Nephron (organoid): ENCODE data around the gene MYBPC2.

ENCODE experiments used
- H3K27ac Mint-ChIP-seq, 3 experiments: 2 replicates each; pipeline ENCODE4 v1.8.0; 2020; ENCODE audit warnings: mixed read lengths in 3 of 3, mild to moderate bottlenecking in 2 of 3, moderate library complexity in 1 of 3
- H3K27me3 Mint-ChIP-seq: 2 replicates; pipeline ENCODE4 v1.8.0; 2021; ENCODE audit warnings: low read depth, mild to moderate bottlenecking, moderate library complexity, mixed read lengths
- H3K36me3 Mint-ChIP-seq: 2 replicates; pipeline ENCODE4 v1.8.0; 2020; ENCODE audit warnings: low read depth, mixed read lengths
- H3K4me1 Mint-ChIP-seq: 2 replicates; pipeline ENCODE4 v1.8.0; 2020; ENCODE audit warnings: mixed read lengths
- H3K4me3 Mint-ChIP-seq, 3 experiments: 2 replicates each; pipeline ENCODE4 v1.8.0; 2020; ENCODE audit warnings: mild to moderate bottlenecking in 3 of 3, mixed read lengths in 3 of 3, moderate library complexity in 2 of 3
- H3K9me3 Mint-ChIP-seq: 2 replicates; pipeline ENCODE4 v1.8.0; 2020; ENCODE audit warnings: mixed read lengths
- TF ChIP-seq, protein P1 (sequence below), 3 experiments: fragments of 200-600 bp; sonication (generic); IDR thresholded peaks; one replicate each; pipeline ENCODE4 v1.5.0; 2021; ENCODE audit warnings: antibody characterized with exemption in 3 of 3; ENCODE audit not compliant: unreplicated experiment in 3 of 3

Gene MYBPC2

DNA sequence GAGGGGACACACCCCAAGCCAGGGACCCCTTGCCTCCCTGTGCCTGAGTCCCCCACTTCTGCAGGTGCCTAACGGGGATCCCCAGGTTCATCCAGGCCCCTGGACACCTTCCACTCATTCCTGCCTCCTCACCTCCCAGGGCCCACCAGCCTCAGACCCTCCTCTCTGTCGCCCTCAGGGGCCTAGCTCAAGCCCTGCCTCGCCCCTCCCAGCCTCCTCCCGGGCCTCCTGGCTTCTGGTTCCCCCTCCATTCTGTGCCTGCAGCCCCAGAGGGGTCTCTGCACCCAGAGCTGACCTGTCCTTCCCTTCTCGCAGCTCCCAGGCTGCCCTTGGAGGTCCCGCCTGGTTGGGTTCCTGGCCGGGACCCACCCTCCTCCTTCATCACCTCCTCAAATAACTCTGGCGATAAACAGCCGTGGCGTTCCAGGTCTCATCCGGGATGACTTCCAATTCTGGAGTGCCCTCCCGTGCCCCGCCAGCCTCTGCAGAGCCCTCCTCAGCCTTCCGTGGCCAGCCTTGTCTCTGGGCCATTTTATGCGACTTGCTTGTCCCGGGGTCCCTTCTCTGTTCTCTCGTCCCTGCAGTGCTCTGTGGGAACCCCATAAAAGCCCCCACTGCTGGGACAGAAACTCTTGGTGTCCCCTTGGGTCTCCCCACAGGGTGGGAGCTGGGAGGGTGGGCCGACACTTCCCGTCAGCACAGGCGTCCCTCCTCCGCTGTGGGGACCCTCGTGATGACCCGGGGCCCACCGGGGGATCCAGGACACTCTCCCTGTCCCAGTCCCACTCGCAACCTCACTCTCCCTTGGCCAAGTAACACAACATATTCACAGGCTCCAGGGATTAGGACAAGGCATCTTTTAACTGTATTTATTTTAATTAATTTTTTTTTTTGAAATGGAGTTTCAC lies 69.1 kb downstream of the MYBPC2 start:
- H3K27ac Mint-ChIP-seq = peak overlapping the region in 2 of 3 experiments; percentile 59 to 80
- peaks cover 4% of the 10 kb centered on the region for H3K27me3 Mint-ChIP-seq
- no peaks in the 10 kb centered on the region for H3K9me3 Mint-ChIP-seq
- no peaks in the 10 kb centered on the region for H3K36me3 Mint-ChIP-seq
- H3K4me3 Mint-ChIP-seq = peak overlapping the region; percentile 37 to 85 (median 80)
- TF ChIP-seq, protein P1, sequence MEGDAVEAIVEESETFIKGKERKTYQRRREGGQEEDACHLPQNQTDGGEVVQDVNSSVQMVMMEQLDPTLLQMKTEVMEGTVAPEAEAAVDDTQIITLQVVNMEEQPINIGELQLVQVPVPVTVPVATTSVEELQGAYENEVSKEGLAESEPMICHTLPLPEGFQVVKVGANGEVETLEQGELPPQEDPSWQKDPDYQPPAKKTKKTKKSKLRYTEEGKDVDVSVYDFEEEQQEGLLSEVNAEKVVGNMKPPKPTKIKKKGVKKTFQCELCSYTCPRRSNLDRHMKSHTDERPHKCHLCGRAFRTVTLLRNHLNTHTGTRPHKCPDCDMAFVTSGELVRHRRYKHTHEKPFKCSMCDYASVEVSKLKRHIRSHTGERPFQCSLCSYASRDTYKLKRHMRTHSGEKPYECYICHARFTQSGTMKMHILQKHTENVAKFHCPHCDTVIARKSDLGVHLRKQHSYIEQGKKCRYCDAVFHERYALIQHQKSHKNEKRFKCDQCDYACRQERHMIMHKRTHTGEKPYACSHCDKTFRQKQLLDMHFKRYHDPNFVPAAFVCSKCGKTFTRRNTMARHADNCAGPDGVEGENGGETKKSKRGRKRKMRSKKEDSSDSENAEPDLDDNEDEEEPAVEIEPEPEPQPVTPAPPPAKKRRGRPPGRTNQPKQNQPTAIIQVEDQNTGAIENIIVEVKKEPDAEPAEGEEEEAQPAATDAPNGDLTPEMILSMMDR (IDR thresholded peaks at IDR 0.05; ENCODE audit: unreplicated experiment in 3 of 3) = no peak
- H3K4me1 Mint-ChIP-seq = peaks cover 4% of the 10 kb centered on the region

DNA sequence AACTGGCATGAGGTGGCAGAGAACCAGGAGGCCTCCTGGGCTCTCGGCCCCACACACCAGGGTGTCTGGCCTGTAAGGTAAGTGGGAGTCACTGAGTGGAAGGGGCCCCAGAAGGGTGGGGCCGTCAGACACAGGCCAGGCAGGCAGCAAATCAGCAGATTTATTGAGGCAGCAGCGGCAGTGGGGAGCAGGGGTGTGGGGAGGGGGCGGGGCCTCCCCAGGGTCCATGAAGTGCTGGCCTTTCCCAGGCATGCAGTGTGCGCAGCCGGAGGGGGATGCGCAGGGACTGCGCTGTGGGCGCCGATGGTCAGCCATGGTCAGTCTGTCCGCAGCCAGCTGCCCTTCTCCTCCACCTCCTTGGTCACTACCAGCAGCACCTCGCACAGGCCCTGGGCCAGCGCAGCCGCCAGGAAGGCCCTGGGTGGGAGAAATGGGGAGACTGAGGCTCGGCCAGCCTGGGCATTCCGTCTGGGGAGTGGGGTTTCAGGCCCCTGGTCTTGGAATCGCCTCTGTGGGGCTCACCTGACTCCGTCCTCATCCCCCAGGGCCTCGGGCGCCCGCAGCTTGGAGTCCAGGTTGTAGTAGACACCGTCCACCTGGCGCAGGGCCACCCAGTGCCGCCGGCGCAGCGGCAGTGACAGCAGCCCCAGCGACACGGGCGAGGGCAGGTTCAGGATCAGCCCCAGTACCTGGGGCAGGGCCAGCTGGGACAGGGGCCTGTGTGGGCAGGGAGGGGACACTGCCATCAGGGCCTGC lies 73.3 kb downstream of the MYBPC2 start:
- Mint-ChIP-seq H3K36me3 (no peaks in the 10 kb centered on the region), H3K9me3 (no peaks in the 10 kb centered on the region), H3K4me3 (no peak overlapping the region), H3K27ac (no peak overlapping the region), H3K4me1 (peaks cover 30% of the 10 kb centered on the region), H3K27me3 (peaks cover 4% of the 10 kb centered on the region)
- TF ChIP-seq, protein P1 (IDR thresholded peaks at IDR 0.05; ENCODE audit: unreplicated experiment in 3 of 3) = no peak

DNA sequence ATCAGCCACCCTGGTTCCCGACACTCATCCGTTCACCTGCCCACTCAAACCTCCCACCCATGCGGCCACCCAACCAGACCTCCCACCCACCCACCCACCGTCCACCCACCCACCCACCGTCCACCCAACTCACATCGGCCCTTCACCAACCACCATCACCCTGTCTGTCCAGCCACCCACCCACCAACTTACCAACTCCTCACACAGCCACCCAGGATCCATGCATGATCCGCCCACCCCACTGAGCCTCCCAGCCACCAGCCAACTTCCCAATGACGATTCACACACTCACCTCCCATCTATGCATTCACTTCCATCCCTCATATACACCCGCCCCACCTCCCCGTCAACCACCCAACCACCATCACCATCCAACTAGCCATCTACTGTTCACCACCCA lies 74.0 kb downstream of the MYBPC2 start:
- H3K9me3 Mint-ChIP-seq = no peaks in the 10 kb centered on the region
- no peaks in the 10 kb centered on the region for H3K36me3 Mint-ChIP-seq
- H3K27me3 Mint-ChIP-seq = peaks cover 3% of the 10 kb centered on the region
- H3K27ac Mint-ChIP-seq = no peak overlapping the region
- no peak overlapping the region for H3K4me3 Mint-ChIP-seq
- TF ChIP-seq, protein P1 (IDR thresholded peaks at IDR 0.05; ENCODE audit: unreplicated experiment in 3 of 3) = no peak
- peaks cover 35% of the 10 kb centered on the region for H3K4me1 Mint-ChIP-seq

DNA sequence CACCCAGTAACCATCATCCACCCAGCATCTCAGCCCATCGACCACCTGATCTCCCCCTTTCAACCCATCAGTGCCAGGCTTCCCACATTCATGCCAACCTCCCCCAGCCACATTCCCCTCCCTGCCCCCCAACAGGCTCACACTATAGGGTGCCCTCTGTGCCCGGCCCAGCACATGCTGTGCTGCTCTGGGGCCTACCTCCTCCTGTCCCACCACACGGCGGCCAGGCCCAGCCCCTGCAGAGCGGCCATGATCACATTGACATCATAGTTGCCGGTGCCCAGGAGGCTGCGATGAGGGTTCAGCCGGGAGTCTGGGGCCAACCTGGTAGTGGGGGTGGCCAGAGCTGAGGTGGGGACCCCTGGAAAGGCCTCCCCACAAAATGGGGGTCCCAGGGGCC lies 74.7 kb downstream of the MYBPC2 start:
- TF ChIP-seq, protein P1 (IDR thresholded peaks at IDR 0.05; ENCODE audit: unreplicated experiment in 3 of 3) = no peak
- H3K4me3 Mint-ChIP-seq = peak overlapping the region in 2 of 3 experiments; percentile 36 to 61
- H3K27ac Mint-ChIP-seq = no peak overlapping the region
- peaks cover 35% of the 10 kb centered on the region for H3K4me1 Mint-ChIP-seq
- no peaks in the 10 kb centered on the region for H3K9me3 Mint-ChIP-seq
- no peaks in the 10 kb centered on the region for H3K36me3 Mint-ChIP-seq
- H3K27me3 Mint-ChIP-seq = no peaks in the 10 kb centered on the region

DNA sequence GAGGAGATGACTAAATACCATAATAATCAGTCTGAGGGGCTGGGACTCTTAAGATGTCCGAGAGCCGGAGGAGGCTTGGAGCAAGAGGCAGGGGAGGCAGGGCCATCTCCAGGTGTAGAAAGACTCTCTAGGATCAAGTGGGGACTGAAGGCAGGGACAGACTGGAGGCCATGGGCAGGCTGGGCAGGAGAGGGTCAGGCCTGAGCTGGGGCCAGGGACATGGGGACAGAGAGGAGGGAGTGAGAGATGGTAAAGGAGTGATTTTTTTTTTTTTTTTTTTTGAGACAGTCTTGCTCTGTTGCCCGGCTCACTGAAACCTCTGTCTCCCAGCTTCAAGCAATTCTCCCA lies 76.1 kb downstream of the MYBPC2 start:
- Mint-ChIP-seq H3K9me3 (no peaks in the 10 kb centered on the region), H3K4me1 (peaks cover 35% of the 10 kb centered on the region), H3K4me3 (peak overlapping the region; percentile 67 to 82 (median 75)), H3K27ac (peak overlapping the region; percentile 40 to 89 (median 81)), H3K27me3 (no peaks in the 10 kb centered on the region), H3K36me3 (no peaks in the 10 kb centered on the region)
- TF ChIP-seq, protein P1 (IDR thresholded peaks at IDR 0.05; ENCODE audit: unreplicated experiment in 3 of 3) = no peak
